ENCODE results near the gene CYSTM1.

Gene CYSTM1

DNA sequence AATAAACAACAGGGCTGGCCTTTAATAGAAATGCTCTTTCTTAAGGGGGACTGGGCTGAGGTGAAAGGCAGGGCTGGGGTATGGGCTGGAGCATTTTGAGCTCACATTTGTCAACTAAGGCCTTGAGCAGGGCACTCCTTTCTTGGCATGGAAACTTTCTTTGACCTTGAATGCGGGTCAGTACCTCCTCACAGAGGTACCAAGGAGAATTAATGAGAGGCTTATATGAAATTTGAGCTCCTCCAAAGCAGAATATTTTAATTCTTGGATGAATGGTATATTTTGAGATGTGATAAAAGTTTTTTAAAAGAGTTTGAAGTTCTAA lies 3.1 kb downstream of the CYSTM1 start:
- ATAC-seq = no peak
- no peak for TF ChIP-seq ZC3H10 (CRISPR knock-in tag; IDR thresholded peaks at IDR 0.05)
- TF ChIP-seq ZNF8 (CRISPR knock-in tag; IDR thresholded peaks at IDR 0.05) = no peak
- TF ChIP-seq, protein P1, sequence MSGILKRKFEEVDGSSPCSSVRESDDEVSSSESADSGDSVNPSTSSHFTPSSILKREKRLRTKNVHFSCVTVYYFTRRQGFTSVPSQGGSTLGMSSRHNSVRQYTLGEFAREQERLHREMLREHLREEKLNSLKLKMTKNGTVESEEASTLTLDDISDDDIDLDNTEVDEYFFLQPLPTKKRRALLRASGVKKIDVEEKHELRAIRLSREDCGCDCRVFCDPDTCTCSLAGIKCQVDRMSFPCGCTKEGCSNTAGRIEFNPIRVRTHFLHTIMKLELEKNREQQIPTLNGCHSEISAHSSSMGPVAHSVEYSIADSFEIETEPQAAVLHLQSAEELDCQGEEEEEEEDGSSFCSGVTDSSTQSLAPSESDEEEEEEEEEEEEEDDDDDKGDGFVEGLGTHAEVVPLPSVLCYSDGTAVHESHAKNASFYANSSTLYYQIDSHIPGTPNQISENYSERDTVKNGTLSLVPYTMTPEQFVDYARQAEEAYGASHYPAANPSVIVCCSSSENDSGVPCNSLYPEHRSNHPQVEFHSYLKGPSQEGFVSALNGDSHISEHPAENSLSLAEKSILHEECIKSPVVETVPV (CRISPR knock-in tag; IDR thresholded peaks at IDR 0.05) = no peak
- no peak for TF ChIP-seq ZNF565 (CRISPR knock-in tag; conservative IDR thresholded peaks at IDR 0.05; ENCODE audit: low read depth)
- TF ChIP-seq ZFP30 (CRISPR knock-in tag; IDR thresholded peaks at IDR 0.05) = no peak
- TF ChIP-seq ISL1 (CRISPR knock-in tag; IDR thresholded peaks at IDR 0.05) = no peak

DNA sequence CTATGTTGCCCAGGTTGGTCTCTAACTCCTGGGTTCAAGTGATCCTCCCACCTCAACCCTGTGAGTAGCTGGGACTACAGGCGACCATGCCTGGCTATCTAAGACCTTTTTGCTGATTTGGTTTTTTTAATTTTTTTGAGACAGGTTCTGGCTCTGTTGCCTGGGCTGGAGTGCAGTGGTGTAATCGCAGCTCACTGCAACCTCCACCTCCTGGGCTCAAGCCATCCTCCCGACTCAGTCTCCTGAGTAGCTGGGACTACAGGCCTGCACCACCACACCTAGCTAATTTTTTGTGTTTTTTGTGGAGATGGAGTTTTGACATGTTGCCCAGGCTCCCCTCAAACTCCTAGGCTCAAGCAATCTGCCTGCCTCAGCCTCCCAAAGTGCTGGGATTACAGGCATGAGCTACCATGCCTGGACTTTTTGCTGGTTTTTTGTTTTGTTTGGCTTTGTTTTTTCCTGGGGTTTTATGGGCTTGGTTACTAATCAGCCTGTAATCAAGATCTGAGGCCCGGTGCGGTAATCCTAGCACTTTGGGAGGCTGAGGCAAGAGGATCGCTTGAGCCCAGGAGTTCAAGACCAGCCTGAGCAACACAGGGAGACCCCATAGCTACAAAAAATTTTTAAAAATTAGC lies 3.6 kb downstream of the CYSTM1 start:
- TF ChIP-seq ZFP3 (CRISPR knock-in tag; IDR thresholded peaks at IDR 0.05) (no peak), TCF4 (CRISPR knock-in tag; IDR thresholded peaks at IDR 0.05; ENCODE audit: borderline replicate concordance) (no peak), ESRRG (CRISPR knock-in tag; IDR thresholded peaks at IDR 0.05) (no peak), BACH2 (CRISPR knock-in tag; IDR thresholded peaks at IDR 0.05; ENCODE audit: borderline replicate concordance) (no peak), PPARA (CRISPR knock-in tag; IDR thresholded peaks at IDR 0.05; ENCODE audit: borderline replicate concordance) (no peak), ISL1 (CRISPR knock-in tag; IDR thresholded peaks at IDR 0.05) (no peak), OSR1 (CRISPR knock-in tag; IDR thresholded peaks at IDR 0.05) (no peak), RARB (CRISPR knock-in tag; IDR thresholded peaks at IDR 0.05) (no peak)
- no peak for ATAC-seq

DNA sequence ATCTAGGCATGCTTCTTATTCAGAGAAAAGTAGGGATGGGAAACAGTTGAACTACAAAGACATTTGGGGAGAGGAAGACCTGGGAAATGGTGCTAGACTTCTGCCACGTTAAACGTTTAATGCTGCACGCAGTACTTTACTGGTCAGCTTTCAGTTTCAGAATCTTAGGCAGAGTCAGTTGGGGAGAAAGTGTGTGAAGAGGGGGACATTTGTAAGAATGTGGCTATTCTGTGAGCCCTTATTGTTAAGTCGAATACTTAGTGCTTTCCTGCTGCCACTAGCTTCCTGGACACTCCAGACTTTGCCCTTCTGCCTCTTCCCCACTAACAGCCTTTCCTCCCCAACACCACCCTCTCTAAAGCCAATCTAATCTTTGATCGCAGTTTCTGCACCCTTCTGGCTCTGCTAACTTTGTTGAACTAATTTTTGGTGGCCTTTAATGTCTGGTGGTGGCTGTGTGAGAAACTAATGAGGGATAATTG lies 6.1 kb downstream of the CYSTM1 start:
- peak; percentile 18; the same call in 2 of the 3 replicates for ATAC-seq
- no peak for TF ChIP-seq TCF4 (CRISPR knock-in tag; IDR thresholded peaks at IDR 0.05; ENCODE audit: borderline replicate concordance)
- TF ChIP-seq ZFP30 (CRISPR knock-in tag; IDR thresholded peaks at IDR 0.05) = no peak
- no peak for TF ChIP-seq ARNTL (CRISPR knock-in tag; IDR thresholded peaks at IDR 0.05; ENCODE audit: borderline replicate concordance, low read depth)
- TF ChIP-seq GLIS3 (CRISPR knock-in tag; IDR thresholded peaks at IDR 0.05) = no peak
- no peak for TF ChIP-seq CSDC2 (CRISPR knock-in tag; IDR thresholded peaks at IDR 0.05)
- TF ChIP-seq ZNF70 (CRISPR knock-in tag; IDR thresholded peaks at IDR 0.05) = no peak
- no peak for TF ChIP-seq TOX (CRISPR knock-in tag; IDR thresholded peaks at IDR 0.05; ENCODE audit: borderline replicate concordance)
- TF ChIP-seq ZC3H10 (CRISPR knock-in tag; IDR thresholded peaks at IDR 0.05) = no peak
- TF ChIP-seq, protein P2, sequence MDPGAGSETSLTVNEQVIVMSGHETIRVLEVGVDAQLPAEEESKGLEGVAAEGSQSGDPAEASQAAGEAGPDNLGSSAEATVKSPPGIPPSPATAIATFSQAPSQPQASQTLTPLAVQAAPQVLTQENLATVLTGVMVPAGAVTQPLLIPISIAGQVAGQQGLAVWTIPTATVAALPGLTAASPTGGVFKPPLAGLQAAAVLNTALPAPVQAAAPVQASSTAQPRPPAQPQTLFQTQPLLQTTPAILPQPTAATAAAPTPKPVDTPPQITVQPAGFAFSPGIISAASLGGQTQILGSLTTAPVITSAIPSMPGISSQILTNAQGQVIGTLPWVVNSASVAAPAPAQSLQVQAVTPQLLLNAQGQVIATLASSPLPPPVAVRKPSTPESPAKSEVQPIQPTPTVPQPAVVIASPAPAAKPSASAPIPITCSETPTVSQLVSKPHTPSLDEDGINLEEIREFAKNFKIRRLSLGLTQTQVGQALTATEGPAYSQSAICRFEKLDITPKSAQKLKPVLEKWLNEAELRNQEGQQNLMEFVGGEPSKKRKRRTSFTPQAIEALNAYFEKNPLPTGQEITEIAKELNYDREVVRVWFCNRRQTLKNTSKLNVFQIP (CRISPR knock-in tag; IDR thresholded peaks at IDR 0.05; ENCODE audit: borderline replicate concordance, low read depth) = no peak
- no peak for TF ChIP-seq BACH2 (CRISPR knock-in tag; IDR thresholded peaks at IDR 0.05; ENCODE audit: borderline replicate concordance)
- TF ChIP-seq PPARA (CRISPR knock-in tag; IDR thresholded peaks at IDR 0.05; ENCODE audit: borderline replicate concordance) = no peak
- TF ChIP-seq SNAI2 (CRISPR knock-in tag; IDR thresholded peaks at IDR 0.05) = no peak
- TF ChIP-seq, protein P3, sequence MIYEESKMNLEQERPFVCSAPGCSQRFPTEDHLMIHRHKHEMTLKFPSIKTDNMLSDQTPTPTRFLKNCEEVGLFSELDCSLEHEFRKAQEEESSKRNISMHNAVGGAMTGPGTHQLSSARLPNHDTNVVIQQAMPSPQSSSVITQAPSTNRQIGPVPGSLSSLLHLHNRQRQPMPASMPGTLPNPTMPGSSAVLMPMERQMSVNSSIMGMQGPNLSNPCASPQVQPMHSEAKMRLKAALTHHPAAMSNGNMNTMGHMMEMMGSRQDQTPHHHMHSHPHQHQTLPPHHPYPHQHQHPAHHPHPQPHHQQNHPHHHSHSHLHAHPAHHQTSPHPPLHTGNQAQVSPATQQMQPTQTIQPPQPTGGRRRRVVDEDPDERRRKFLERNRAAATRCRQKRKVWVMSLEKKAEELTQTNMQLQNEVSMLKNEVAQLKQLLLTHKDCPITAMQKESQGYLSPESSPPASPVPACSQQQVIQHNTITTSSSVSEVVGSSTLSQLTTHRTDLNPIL (CRISPR knock-in tag; IDR thresholded peaks at IDR 0.05; ENCODE audit: low read depth) = no peak
- no peak for TF ChIP-seq ZNF8 (CRISPR knock-in tag; IDR thresholded peaks at IDR 0.05)
- TF ChIP-seq OSR1 (CRISPR knock-in tag; IDR thresholded peaks at IDR 0.05) = no peak
- TF ChIP-seq, protein P4, sequence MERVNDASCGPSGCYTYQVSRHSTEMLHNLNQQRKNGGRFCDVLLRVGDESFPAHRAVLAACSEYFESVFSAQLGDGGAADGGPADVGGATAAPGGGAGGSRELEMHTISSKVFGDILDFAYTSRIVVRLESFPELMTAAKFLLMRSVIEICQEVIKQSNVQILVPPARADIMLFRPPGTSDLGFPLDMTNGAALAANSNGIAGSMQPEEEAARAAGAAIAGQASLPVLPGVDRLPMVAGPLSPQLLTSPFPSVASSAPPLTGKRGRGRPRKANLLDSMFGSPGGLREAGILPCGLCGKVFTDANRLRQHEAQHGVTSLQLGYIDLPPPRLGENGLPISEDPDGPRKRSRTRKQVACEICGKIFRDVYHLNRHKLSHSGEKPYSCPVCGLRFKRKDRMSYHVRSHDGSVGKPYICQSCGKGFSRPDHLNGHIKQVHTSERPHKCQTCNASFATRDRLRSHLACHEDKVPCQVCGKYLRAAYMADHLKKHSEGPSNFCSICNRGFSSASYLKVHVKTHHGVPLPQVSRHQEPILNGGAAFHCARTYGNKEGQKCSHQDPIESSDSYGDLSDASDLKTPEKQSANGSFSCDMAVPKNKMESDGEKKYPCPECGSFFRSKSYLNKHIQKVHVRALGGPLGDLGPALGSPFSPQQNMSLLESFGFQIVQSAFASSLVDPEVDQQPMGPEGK (CRISPR knock-in tag; IDR thresholded peaks at IDR 0.05; ENCODE audit: borderline replicate concordance) = no peak

DNA sequence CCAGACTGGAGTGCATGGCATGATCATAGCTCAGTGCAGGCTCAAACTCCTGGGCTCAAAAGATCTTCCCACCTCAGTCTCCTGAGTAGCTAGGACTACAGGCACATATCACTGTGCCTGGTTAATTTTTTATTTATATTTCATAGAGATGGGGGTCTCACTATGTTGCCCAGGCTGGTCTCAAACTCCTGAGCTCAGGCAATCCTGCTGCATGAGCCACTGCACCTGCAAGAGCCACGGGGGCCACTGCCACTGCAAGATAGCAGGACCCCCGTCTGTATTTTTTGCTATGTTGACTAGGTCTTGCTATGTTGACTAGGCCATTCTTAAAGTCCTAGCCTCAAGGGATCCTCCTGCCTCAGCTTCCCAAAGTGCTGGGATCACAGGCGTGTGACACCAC lies 6.5 kb downstream of the CYSTM1 start:
- ATAC-seq = 0 out of 3 replicates have a peak, but pooled peaks have one; percentile 10
- TF ChIP-seq SNAI2 (CRISPR knock-in tag; IDR thresholded peaks at IDR 0.05) = no peak
- TF ChIP-seq, protein P1 (CRISPR knock-in tag; IDR thresholded peaks at IDR 0.05) = no peak
- TF ChIP-seq, protein P4 (CRISPR knock-in tag; IDR thresholded peaks at IDR 0.05; ENCODE audit: borderline replicate concordance) = no peak
- no peak for TF ChIP-seq ZNF565 (CRISPR knock-in tag; conservative IDR thresholded peaks at IDR 0.05; ENCODE audit: low read depth)
- TF ChIP-seq ARNTL (CRISPR knock-in tag; IDR thresholded peaks at IDR 0.05; ENCODE audit: borderline replicate concordance, low read depth) = no peak
- TF ChIP-seq OSR1 (CRISPR knock-in tag; IDR thresholded peaks at IDR 0.05) = no peak
- TF ChIP-seq ESRRG (CRISPR knock-in tag; IDR thresholded peaks at IDR 0.05) = no peak
- TF ChIP-seq, protein P5, sequence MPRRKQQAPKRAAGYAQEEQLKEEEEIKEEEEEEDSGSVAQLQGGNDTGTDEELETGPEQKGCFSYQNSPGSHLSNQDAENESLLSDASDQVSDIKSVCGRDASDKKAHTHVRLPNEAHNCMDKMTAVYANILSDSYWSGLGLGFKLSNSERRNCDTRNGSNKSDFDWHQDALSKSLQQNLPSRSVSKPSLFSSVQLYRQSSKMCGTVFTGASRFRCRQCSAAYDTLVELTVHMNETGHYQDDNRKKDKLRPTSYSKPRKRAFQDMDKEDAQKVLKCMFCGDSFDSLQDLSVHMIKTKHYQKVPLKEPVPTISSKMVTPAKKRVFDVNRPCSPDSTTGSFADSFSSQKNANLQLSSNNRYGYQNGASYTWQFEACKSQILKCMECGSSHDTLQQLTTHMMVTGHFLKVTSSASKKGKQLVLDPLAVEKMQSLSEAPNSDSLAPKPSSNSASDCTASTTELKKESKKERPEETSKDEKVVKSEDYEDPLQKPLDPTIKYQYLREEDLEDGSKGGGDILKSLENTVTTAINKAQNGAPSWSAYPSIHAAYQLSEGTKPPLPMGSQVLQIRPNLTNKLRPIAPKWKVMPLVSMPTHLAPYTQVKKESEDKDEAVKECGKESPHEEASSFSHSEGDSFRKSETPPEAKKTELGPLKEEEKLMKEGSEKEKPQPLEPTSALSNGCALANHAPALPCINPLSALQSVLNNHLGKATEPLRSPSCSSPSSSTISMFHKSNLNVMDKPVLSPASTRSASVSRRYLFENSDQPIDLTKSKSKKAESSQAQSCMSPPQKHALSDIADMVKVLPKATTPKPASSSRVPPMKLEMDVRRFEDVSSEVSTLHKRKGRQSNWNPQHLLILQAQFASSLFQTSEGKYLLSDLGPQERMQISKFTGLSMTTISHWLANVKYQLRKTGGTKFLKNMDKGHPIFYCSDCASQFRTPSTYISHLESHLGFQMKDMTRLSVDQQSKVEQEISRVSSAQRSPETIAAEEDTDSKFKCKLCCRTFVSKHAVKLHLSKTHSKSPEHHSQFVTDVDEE (CRISPR knock-in tag; IDR thresholded peaks at IDR 0.05) = no peak
- no peak for TF ChIP-seq ZFP3 (CRISPR knock-in tag; IDR thresholded peaks at IDR 0.05)
